Stimulated activated naive CD4-positive, alpha-beta T cell treated with Interleukin-2 at 50 U/mL for 16 hours (primary cell): ENCODE measurements around the gene DCTN3.
"Not testable (repeated sequence)": the region's sequence is repeated elsewhere in the genome, so short reads cannot be mapped to it uniquely, and the experiment has no call there.

Source experiments
- DNase-seq: peaks from one replicate; lab custom pipeline; 2025; lab: John Stamatoyannopoulos, UW

Gene DCTN3

DNA sequence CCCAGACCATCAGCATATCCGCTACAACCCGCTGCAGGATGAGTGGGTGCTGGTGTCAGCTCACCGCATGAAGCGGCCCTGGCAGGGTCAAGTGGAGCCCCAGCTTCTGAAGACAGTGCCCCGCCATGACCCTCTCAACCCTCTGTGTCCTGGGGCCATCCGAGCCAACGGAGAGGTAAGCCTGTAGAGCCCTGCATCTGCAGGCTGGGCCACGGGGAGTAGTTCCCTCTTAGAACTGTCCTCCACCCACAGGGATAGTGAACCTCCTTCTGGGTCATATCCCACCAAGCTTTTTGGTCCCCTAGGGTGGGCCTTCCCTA is 26.7 kb upstream of the DCTN3 start:
- DNase-seq: no peak

GRCh38 chr9:34646211-34647083 is 26.2 kb upstream of the DCTN3 start, which contains the start of gene GALT:
GALT (plus strand) TSS chr9:34646675; CDS start chr9:34646705, 30 bp downstream.
- DNase-seq: peak; percentile 95

DNA sequence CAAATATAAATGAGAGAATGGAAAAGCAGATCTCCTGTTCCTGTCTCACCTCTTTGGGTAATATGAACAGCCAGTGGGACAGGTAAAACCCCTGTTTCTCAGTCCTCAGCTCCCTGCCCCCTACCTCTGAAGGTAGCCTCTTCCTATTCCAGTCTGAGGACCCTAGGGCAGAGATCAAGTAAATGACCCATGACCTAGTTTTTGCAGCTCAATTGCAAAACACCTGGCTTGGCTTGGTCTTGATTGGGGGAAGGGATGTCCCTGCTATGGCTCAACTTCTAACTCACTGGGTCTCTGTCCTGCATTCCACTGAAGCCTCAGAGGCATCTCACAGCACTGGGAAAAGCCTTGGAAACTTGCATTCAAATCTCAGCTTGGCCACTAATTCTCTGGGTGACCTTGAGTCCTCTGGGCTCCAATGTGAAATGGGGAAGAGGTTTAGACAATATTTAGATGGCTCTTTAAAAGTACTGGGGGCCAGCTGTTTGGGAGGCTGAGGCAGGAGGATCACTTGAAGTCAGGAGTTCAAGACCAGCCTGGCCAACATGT is 24.5 kb upstream of the DCTN3 start:
- DNase-seq: no peak

DNA sequence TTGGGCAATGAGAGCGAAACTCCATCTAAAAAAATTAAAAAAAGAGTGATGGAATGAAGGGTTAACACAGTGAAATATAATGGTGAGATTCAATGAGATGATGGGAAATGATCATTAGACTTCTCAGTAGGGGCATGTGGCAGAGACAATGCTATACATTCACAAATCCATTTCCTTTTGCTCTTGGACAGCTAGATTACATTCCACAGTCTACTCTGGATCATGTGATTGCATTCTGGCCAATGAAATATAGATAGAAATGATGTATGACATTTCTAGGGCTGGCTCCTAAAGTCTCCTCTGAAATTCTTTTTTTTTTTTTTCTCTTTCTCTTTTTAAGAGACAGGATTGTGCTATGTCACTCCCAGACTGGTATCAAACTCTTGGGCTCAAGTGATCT is 22.4 kb upstream of the DCTN3 start:
- DNase-seq: no peak

DNA sequence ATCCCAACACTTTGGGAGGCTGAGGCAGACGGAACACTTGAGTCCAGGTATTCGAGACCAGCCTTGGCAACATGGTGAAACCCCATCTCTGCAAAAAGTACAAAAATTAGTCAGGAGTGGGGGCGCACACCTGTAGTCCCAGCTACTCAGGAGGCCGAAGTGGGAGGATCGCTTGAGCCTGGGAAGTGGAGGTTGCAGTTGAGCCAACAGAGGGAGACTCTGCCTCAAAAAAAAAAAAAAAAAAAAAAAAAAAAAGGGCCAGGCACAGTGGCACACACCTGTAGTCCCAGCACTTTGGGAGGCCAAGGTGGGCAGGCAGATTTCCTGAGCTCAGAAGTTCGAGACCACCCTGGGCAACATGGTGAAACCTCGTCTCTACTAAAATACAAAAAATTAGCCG is 19.0 kb upstream of the DCTN3 start:
- DNase-seq: not testable (repeated sequence)

DNA sequence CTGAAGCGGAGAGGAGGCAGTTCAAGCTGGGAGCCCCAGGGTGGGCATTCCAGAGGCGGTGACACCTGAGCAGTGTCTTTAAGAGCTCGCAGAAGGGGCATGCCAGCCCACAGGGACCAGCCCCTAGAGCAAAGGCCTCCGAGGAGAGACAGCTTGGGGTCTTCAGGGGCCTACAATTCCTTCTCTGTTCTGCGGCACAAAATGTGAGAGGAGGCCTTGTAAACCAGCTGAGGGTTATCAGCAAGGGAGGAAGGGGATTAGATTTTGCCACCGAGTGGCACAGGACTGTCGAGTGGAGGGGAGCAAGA is 17.8 kb upstream of the DCTN3 start:
- no peak for DNase-seq

DNA sequence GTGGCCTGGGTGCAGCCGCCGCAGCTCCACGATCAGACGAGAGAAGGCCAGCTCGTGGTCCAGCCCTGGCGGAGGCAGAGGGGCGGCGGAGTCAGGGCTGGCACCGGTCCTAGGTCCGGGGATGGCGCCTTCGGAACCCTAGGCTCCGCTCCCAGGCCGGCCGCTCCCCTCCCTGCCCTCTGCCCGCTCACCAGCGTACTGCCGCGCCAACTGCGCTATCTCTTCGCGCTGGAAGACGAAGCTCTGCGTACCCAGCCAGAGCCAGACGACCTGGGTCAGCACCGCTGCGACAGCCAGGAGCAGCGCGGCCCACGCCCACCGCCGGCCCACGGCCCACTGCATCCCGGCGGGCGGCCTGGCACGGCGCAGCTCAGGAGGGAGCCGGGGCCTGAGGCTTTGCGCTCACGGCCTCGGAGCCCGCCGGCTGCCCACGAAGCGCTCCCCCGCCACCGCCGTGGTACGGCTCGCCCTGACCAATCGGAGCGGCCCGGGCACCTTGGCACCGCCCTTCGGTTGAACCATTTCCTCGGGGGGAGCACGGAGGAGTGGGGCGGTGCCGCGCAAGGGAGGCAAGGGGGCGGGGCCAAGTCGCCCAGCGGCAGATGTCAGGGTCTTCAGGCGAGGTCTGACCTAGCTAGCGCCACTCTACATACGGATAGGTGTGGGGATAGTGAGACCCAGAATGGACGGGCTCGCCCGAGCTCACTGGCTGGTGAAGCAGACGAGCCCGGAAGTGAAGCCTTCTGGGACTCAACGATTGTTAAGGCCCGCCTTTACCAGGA is 17.3 kb upstream of the DCTN3 start, which contains the start of gene SIGMAR1:
SIGMAR1 (minus strand) TSS at position 432 of the 782 bp plus-strand sequence; CDS start at position 342, 90 bp downstream.
- DNase-seq: peak; percentile 92

DNA sequence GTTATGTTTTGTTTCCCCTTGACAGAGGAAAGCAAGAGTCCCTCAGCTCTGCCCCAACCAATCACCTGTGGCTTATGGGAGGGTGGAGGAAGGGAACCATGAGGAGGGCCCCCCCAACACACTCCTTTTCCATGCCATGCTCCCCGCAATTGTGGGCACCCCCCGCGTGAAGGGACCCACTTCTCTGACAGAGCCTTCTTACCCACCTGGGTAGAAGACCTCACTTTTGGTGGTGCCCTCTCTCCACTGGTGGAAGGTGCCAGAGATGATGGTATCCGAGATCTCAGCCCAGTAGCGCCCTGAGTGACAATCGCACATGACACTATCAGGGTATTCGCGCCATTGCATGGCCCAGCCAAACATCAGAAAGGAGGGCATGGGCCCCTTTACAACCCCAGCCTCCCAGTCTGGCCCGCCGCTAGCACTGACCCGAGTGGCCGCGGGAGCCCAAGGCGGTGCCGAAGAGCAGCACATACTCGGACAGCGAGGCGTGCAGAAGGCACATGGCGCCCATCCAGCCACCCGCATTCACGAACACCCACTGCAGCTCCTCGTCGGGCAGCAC is 16.6 kb upstream of the DCTN3 start:
- DNase-seq: no peak

- DNase-seq: no peak
Observed at GRCh38 chr9:34635556-34635955, 15.3 kb upstream of the DCTN3 start.

- DNase-seq: no peak
Observed at GRCh38 chr9:34634551-34635248, 14.4 kb upstream of the DCTN3 start.

DNA sequence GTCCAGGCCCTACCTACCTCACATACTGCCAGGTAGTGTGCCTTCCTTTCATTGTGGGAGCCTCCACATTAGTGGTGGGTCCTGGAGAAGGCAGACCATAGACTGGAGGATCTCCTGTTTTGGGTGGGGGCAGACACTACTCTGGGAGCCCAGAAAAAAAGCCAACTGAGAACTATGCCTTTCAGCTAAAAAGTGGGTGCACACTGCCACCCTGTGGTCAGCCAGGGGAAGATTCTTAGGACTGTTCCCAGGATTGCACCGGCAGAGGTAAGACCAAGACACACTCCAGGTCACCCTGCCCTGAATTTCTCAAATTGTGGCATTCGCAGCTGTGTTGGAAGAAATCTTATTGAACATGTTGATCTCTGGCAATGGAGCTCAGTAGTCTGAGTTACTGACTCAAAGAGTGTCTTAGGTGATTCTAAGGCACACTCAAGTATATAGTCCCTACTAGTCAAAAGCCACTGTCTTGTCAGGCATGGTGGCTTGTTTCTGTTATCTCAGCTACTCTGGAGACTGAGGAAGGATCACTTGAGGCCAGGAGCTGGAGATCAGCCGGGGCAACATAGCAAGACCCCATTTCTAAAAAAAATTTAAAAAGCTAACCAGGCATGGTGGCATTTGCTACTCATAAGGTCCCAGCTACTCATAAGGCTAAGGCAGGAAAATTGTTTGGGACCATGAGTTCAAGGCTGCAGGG is 13.7 kb upstream of the DCTN3 start:
- DNase-seq: peak; percentile 68

- DNase-seq: no peak
Observed at GRCh38 chr9:34633166-34633565, 12.9 kb upstream of the DCTN3 start.

GRCh38 chr9:34630402-34631154 is 10.3 kb upstream of the DCTN3 start:
- no peak for DNase-seq

GRCh38 chr9:34629491-34629808 is 9.2 kb upstream of the DCTN3 start:
- DNase-seq: no peak

- DNase-seq: peak; percentile 42
Observed at GRCh38 chr9:34628656-34629490, 8.6 kb upstream of the DCTN3 start, which contains the start of gene ARID3C. ARID3C (minus strand) TSS chr9:34629066; CDS start chr9:34628014, 1,052 bp downstream.

DNA sequence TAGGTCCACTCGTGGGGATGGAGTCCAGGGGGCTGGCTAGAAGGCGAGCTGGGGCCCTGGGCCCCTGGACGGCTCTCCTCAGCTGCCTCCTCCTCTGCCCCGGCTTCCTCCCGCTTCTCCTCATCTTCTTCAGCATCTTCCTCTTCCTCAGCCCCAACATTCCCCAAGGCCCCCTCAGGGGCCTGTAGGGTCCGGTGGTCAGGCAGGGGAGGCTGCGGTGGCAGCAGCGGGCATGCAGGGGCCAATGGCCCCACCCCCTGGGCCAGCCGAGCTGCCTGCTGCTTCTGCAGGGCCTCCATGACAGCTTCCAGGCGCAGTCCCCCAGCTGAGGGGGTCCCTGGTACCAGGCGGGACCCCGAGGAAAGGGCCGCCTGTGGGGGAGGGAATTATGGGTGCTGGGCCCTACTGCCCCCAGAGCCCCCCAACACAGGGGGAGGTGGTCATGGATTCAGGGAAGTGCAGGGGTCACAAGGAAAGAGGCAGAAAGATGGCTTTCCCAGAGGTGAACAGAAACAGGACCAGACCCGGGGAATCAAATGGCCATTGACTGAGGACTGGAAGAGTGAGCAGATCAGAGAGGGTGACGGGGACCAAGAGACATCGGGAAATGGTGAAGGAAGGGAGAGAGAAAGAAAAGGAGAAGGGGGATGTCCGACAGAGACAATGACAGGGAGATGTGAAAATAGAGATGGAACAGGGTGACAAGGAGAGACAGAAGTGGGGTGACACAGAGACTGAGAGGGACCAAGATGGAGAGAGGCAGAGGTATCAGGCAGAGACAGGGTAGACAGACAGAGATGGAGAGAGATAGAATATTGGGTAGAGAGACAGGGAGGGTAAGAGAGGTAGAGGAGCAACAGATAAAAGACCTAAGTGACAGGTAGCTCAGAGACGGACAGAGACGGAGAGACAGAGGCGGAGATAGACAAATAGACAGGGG is 7.7 kb upstream of the DCTN3 start:
- no peak for DNase-seq

DNA sequence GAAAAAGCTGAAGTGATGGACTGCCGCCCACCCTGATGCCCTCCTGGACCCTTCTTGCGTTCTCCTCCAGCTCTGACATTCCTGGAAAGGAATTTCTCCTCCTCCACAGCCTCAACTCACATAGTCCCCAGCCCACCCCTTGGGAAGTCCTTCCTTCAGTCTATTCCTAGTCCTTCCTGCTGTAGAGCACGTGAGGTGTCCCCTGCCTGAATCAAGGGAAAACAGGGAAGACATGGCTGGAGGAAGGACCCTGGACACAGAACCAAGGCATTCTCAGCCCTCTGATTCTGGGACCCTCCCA is 4.8 kb upstream of the DCTN3 start:
- no peak for DNase-seq

DNA sequence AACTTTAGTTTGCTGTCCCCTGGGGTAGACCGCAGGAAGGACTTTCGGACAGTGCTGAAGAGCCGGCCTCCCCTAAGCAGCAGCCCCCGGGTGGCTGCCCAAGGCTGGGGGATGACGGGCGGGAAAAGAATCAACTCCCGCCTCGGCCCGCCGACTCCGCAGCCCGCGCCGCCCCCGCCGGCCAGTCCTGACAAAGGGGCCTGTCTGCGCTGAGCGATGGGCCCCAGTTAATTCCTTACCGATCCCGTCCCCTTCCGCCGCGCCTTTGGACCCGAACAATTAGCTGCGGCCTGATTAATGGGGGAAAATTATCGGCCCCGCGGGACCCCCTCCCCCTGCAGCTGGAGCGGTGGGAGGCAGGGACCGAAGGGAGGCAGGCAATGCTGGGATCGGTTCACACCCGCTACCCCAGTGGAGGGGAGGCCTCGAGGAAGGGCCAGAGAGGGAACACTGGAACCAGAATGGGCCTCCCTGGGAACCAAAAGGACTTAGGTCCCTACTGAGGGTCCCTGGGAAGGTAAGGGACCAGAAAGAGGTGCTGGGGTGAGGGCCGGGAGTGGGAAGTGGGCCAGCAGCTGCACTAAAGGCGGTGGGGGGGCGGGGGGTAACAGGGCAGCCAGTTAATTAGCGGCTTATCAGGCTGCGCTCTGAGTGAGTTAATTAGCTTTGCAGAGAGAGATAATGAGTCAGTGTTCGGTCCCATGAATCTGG is 4.3 kb upstream of the DCTN3 start:
- DNase-seq: no peak
